ENCODE data around the gene GALK1.
"Not testable (repeated sequence)": the region's sequence is repeated elsewhere in the genome, so short reads cannot be mapped to it uniquely, and the experiment has no call there.

The GALK1 gene

GRCh38 chr17:75764711-75765421 lies at the start of gene GALK1:
Gene GALK1, minus strand, starts transcription at chr17:75765192. Its CDS starts 56 bp downstream, at chr17:75765136.
- DNase-seq, result peak; percentile 77

DNA sequence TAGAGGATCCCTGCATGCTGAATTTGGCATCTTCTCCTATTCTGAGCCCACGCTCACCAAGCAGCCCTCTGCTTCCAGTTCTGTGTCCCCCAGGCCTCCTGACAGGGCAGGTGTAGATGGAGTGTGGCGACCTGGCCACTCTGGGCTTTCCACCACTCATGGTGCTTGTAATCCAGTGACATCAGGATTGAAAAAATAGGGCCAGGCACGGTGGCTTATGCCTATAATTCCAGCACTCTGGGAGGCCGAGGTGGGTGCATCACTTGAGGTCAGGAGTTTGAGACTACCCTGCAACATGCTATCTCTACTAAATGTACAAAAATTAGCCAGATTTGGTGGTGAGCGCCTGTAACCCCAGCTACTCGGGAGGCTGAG lies 49.0 kb upstream of the GALK1 start:
- DNase-seq, result no peak

DNA sequence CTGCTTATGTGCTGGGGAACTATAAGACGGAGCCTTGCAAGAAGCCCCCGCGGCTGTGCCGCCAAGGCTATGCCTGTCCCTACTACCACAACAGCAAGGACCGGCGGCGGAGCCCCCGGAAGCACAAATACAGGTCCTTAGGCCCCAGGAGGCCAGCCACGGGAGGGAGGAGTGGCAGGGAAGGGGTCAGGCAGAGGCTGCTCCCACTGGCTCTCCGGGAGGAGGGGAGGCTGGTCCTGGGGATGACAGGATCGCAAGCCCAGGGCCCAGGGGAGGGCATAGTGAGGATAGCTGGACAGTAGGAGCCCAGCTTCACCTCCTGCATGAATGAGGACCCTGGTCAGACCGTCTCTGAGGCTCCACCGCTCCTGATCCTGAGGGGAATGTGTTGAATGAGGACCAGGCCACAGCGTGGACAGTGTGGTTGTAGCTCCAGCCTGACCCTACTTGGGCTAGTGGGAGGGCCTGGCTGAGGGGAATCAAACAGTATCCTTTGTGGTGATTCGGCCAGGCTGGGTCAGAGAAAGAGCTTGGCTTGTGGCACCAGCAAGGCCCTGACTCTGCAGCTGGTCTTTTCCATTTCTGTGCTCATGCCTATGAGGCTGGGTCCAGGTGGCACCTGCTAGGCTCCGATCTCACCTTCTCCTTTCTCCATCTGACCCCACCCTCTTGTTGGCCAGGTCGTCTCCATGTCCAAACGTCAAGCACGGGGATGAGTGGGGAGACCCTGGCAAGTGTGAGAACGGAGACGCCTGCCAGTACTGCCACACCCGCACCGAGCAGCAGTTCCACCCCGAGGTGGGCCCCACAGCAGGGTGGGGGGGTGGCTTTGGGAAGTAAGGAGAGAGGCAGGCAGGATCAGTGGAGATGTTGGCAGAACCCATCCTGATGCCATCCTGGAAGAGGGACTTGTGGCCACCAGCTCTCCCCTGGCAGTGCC lies 48.4 kb upstream of the GALK1 start:
- DNase-seq, result no peak

DNA sequence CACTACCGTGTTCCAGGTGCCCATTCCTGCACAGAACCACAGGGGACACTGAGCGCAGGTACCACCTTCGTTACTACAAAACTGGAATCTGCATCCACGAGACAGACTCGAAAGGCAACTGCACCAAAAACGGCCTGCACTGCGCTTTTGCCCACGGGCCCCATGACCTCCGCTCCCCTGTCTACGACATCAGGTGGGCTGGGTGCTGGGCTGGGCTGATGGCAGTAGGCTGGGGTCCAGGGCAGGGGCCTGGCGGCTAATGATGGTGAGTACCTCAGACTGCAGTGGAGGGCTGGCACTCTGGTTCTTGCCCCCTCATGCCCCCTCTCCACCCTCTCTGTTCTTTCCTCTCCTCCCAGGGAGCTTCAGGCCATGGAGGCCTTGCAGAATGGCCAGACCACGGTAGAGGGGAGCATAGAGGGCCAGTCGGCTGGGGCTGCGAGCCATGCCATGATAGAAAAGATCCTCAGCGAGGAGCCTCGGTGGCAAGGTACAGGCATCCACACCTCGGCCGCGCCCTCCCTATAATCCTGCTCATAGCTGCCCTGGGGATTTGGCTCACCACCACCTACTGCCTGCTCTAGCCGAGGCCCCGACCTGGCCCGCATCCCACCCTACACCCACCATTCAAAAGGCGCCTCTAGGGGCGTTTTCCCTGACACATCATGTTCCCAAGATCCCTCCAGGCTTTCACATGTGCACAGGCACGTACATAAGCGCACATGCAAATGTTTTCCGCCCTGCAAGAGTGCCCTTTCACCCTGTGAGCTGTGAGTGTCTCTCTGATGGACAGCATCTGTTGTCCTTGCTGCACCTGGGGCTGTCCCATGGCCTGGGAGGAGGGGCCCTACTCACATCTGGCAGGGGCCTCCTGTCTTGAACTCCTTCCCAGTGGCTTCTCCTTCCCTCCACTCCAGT lies 47.4 kb upstream of the GALK1 start:
- DNase-seq, result no peak

GRCh38 chr17:75811174-75811573 lies 46.2 kb upstream of the GALK1 start:
- no peak for DNase-seq

- DNase-seq, result not testable (repeated sequence)
Observed at GRCh38 chr17:75810756-75811155, 45.8 kb upstream of the GALK1 start.

GRCh38 chr17:75810216-75810615 lies 45.2 kb upstream of the GALK1 start:
- no peak for DNase-seq

GRCh38 chr17:75809631-75810111 lies 44.7 kb upstream of the GALK1 start:
- no peak for DNase-seq

DNA sequence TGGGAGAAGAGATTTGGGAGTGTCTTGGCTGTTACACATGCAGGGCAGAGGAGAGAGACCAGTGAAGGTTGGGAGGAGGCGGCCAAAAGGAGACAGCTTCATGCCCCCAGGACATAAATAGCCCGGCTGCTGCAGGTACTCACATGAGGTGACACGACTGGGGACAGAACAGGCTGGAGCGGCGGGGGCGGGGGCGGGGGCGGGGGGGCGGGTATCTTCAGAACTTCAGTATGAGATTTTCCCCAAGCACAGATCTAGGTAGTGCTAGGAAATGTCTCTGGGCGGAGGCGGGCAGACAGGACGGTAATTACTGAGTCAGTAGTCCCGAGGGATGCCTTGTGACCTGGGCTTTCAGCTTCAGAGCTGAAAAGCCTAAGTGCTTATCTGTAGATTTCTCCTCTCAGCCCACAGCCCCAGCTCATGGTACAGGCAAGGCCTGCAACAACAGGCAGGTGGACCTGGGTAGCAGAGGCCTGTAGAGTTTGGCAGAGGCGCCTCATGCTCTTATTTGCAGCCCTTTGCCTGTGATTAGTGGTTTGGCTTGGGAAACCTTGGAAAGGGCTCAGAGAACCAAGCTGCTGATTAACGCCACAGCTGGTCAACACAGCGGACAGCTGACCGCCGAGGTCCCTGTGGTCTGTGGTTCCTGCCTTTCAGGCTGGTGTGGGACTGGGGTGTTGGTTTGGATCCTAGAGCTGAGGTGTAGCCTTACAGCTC lies 44.1 kb upstream of the GALK1 start:
- DNase-seq, result no peak

- DNase-seq, result no peak
Observed at GRCh38 chr17:75808549-75808904, 43.5 kb upstream of the GALK1 start.

DNA sequence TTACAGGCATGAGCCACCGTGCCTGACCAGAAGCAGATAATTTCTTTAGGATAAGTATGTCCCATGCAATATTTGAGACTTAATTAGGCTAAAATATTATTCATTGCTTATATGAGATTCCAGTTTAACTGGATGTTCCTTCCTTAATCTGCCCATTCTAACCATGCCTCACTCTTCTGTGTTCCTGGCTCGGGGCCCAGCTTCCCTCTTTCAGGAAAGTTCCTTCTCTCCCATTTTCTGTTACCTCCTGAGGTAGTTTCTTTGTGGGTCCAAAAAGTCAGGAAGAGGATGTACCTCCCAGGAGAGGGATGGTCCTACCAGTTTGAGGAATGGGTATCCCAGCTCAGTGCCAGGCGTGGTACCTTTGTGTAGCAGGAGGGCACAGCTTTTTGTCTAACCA lies 42.9 kb upstream of the GALK1 start:
- DNase-seq, result no peak

DNA sequence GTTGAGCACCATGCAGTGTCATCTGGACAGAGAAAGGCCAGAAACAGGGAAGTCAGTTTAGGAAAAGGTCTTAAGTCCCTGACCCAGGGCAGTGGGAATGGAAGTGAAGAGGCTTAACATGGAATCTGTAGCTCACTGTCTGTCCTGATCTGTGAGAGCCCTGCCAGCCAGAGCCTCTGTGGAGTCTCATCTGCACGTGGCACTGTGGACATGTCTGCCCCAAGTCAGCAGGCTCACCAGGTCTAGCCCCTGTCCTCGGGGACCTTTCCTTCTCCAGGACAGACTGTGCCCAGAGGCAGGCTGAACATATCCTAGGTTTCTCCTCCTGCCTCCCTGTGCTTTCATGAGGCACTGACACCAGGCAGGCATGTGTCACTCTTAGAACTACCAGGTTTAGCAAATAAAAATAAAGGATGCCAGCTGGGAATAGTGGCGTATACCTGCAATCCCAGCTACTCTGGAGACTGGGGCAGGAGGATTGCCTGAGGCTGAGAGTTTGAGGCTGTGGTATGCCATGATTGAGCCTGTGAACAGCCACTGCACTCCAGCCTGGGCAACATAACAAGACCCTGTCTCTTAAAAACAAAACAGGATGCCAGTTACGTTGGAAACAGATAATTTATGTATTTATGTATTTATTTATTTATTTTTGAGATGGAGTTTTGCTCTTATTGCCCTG lies 42.0 kb upstream of the GALK1 start:
- no peak for DNase-seq

DNA sequence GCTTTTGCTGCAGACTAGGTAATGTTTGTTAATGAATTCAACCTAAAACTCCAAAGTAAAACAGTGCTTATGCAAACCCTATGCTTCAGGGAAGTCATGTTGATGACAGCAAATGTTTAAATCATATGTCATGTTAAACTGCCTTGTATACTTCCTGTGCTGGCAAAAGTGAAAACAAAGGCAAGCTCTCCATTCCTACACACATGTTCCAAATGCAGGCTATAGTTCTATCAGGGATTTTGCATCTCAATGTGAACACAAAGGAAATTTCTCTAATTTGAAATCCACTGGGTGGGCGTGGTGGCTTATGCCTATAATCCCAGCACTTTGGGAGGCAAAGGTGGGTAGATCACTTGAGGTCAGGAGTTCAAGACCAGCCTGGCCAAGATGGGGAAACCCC lies 38.9 kb upstream of the GALK1 start:
- no peak for DNase-seq

- no peak for DNase-seq
Observed at GRCh38 chr17:75799402-75799801, 34.4 kb upstream of the GALK1 start.

DNA sequence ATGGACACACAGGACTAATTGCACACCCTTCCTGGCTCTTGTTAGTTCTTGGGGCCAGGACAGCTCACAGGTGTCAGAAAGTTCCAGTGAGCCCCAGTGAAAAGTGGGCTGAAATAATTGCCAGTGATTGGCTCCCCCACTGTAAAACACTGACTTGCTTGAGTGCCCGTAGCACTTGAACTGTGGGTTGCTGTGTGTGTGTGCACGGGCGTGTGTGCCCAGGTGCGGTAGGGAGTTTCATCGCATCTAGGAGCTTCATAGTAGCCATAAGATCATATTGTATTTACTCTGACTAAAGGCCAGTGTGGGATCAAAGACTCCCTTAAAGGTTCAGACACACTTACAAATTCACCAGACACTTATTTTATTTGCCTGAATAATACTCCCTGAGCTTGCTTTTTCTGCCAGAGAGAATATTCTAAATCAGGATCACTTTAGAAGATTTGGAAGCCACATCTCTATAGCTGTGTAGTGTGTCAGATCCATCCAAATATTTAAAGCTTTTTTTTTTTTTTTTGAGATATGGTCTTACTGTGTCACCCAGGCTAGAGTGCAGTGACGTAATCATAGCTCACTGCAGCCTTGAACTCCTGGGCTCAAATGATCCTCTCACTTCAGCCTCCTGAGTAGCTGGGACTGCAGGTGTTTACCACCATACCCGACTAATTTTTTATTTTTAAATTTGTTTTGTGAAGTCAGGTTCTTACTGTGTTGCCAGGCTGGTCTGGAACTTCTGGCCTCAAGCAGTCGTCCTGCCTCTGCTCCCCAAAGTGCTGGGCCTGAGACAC lies 31.0 kb upstream of the GALK1 start:
- no peak for DNase-seq

DNA sequence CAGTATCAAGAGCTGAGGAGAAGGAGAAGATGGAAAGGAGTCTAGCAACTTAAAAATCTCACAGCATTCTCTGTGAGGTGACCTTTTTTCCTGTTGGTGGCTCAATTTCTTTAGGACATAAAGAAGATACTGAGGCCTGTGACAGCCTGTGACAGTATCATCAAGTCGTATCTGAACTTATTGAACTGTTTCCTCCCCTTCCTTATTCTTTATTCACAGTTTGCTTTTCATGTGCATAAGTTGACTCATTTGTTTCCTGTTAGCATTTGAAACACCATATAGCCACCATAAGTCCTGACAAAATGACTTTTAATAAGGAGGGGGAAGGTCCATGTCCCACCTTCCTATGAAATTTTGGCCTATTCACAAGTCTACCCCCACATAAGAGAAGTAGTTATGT lies 28.5 kb upstream of the GALK1 start:
- no peak for DNase-seq

DNA sequence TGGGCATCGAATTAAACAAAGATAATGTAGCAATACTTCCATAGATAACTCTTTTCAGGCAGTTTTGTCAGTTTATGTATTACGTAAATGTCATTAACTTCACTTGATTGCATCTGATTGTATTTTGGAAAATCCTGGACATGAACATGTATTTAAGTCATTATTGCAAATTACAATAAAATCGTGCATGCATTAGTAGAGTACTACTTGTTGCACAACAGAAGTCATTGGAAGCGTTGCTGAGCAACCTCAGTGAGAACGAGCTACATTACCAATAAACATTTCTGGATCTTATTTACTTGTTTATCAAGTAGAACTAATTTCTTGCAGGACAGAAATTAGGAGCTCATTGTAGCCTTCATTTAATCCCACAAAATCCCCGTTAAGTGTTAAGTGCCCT lies 26.3 kb upstream of the GALK1 start:
- DNase-seq, result no peak

DNA sequence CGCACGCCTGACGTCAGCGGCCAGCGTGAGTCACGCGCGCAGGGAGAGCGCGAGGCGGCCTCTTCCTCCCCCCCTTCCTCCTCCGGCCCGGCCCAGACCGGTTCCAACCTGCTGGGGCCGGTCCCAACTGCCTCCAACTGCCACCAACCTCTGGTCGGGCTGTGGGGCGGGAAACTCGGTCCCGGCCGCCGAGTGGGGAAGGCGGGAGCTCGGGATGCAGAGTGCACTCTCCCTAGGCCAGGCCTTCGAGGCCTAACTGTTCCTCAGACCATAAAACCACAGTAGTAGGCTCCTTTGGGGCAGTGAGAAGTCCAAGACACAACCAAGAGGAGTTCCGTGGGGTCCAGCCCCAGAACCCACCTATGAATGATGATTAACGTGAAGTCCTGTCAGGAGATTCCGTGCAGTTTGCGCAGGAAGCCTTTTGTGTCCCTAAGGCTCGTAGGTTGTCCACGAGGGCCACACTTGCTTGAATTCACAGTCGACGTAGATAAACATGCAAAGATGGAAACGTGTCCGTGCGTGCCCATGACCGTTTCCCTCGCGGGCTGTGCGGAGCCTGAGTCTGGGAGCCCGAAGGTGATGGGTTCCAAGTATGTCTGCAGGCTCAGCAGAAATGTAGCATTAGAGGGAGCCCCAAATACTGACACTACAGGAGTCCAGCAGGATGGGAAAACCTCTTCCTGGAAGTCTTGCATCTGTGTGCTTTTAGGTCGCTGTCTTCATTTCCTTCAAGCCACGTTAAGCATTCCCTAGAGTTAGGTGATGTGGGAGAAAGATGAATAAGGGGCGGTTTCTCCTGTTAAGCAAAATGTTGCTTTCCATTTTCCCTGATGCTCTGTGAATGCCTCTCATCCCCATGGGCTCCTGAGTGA lies 20.3 kb upstream of the GALK1 start:
- peak; percentile 92 for DNase-seq

DNA sequence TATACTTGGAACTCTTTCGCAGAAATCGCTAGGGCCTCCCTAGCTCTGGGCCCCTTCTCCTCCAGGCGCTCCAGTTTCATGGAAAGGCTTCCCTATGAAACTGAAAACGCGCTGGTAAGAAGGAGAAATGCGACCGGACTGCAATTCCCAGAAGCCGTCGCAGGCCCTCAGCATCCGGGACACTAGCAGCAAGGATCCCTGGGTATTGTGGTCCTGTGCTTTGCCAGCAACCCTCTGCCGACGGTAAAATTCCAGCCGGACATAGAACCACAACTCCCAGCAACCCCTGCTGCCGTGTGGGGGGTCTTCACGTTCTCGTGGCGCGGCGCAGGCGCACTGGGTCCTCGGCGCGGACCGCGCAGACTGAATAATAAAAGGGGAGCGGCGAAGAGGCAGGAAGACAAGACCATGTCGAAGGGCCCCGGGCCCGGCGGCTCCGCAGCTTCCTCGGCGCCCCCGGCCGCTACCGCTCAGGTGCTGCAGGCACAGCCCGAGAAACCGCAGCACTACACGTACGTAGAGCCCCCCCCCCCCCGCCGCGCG lies 19.6 kb upstream of the GALK1 start, which contains the start of gene UNK:
Gene UNK, plus strand, starts transcription at position 334 of the 543 bp plus-strand sequence. Its CDS starts 75 bp downstream, at position 409.
- DNase-seq, result peak; percentile 98
